ENCODE data around the gene TMEM131. TPM values are rescaled to one million over a fixed set of nuclear protein-coding genes. Genes with fewer than 3 reads are reported as not detected.

TMEM131 gene
- total RNA-seq, 4 donors from 2014 or later = 32.8 to 54.8 (median 41.2) TPM

DNA sequence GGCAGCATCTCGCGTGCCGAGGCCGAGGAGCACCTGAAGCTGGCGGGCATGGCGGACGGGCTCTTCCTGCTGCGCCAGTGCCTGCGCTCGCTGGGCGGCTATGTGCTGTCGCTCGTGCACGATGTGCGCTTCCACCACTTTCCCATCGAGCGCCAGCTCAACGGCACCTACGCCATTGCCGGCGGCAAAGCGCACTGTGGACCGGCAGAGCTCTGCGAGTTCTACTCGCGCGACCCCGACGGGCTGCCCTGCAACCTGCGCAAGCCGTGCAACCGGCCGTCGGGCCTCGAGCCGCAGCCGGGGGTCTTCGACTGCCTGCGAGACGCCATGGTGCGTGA is 271.7 kb downstream of the TMEM131 start:
- intact Hi-C loops (cut with DNase I; ENCODE audit: low total_unique reads) = no loop called here
- 48 to 63% methylated on average over 27 to 35 of the region's 41 CpGs for WGBS, 2 donors
- DNase-seq (ENCODE audit: low spot score in 2 of 2) = no peak
- no peak overlapping the region for H3K4me3 ChIP-seq (ENCODE audit: low read depth, poor library complexity, severe bottlenecking)
- no peak for TF ChIP-seq POLR2A (IDR thresholded peaks at IDR 0.05)
- TF ChIP-seq, protein P1, sequence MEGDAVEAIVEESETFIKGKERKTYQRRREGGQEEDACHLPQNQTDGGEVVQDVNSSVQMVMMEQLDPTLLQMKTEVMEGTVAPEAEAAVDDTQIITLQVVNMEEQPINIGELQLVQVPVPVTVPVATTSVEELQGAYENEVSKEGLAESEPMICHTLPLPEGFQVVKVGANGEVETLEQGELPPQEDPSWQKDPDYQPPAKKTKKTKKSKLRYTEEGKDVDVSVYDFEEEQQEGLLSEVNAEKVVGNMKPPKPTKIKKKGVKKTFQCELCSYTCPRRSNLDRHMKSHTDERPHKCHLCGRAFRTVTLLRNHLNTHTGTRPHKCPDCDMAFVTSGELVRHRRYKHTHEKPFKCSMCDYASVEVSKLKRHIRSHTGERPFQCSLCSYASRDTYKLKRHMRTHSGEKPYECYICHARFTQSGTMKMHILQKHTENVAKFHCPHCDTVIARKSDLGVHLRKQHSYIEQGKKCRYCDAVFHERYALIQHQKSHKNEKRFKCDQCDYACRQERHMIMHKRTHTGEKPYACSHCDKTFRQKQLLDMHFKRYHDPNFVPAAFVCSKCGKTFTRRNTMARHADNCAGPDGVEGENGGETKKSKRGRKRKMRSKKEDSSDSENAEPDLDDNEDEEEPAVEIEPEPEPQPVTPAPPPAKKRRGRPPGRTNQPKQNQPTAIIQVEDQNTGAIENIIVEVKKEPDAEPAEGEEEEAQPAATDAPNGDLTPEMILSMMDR (IDR thresholded peaks at IDR 0.05) = no peak

DNA sequence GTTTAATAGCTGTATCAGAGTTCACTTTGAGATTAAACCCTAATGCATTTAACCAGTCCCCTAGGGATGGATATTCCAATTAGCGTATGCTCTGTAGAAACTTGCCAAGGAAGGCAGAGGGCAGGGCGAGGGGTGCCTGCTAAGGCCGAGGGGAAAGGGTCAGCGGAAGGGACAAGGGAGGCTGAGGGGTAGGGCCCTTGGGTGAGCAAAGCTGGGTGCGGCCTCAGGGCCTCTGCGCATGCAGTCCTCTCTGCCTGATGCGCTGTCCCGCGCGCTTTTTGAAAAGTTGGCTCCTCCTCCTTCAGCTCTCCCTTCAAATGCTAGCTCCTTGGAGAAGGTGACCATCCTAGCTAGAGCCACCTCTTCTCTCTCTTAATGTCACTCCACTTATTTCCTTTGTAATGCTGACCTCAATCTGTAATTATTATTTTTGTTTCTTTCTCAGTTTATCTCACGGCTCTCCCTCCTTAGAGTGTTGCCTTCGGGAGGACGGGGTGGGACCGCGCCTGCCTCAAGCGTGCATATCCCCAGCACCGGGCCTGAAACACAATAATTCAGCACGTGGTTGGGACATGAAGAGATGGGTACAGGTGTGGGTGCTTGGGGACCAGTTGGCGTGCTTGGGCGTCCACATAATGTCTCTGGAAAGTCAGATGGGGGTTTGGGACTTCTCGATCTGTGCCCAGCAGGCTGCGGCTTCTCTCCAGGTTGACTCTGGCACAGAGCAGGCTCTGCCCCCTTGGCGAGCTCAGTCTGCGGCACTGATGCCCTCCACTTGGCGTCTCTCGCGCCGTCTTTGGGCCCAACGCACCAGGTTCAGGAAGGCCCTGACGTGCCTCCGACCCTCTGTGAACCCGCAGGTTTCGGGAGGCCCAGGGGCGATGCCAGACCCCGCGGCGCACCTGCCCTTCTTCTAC is 272.3 kb downstream of the TMEM131 start:
- WGBS, 2 donors = 73 to 91% methylated on average over 33 to 37 of the region's 37 CpGs
- no peak for DNase-seq (ENCODE audit: low spot score in 2 of 2)
- TF ChIP-seq, protein P1 (IDR thresholded peaks at IDR 0.05) = no peak
- TF ChIP-seq POLR2A (IDR thresholded peaks at IDR 0.05) = no peak
- intact Hi-C loops (cut with DNase I; ENCODE audit: low total_unique reads) = no loop called here
- H3K4me3 ChIP-seq (ENCODE audit: low read depth, poor library complexity, severe bottlenecking) = no peak overlapping the region

DNA sequence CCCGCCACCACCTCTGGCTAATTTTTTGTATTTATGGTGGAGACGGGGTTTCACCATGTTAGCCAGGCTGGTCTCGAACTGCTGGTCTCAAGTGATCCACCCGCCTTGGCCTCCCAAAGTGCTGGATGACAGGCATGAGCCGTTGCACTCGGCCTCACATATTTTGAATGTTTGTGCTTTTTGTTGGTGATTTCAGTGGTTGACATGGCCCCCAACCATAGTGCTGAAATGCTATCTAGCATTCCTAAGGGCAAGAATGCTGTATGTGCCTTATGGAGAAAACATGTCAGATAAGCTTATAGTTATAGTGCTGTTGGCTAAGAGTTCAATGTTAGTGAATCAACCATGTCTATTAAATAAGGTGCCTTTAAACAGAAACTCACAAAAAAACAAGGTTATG is 273.5 kb downstream of the TMEM131 start:
- H3K4me3 ChIP-seq (ENCODE audit: low read depth, poor library complexity, severe bottlenecking) = no peak overlapping the region
- TF ChIP-seq, protein P1 (IDR thresholded peaks at IDR 0.05) = no peak
- TF ChIP-seq POLR2A (IDR thresholded peaks at IDR 0.05) = no peak
- 95 to 97% methylated on average over 6 of the region's 6 CpGs for whole genome bisulfite sequencing, 2 donors
- intact Hi-C loops (cut with DNase I; ENCODE audit: low total_unique reads) = no loop called here
- no peak for DNase-seq (ENCODE audit: low spot score in 2 of 2)

DNA sequence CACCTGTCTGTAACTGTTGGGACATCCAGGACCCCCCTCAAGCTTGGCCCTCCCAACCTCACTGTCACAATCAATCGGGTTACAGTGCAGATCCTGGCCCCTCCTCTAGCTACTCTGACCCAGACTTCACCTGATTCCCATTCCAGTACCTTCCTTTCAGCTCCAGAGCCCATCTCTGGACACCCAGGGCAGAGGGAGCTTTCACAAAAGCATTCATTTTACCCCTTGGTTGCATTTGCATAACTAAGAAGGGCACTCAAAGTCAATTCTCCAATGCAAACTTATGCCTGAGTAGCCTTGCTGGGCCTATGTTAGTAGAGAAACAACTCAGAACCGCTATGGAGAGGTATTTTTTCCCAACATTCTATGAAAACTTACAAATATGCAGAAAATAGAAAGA is 275.0 kb downstream of the TMEM131 start:
- DNase-seq (ENCODE audit: low spot score in 2 of 2) = no peak
- no peak for TF ChIP-seq POLR2A (IDR thresholded peaks at IDR 0.05)
- TF ChIP-seq, protein P1 (IDR thresholded peaks at IDR 0.05) = no peak
- H3K4me3 ChIP-seq (ENCODE audit: low read depth, poor library complexity, severe bottlenecking) = no peak overlapping the region
- intact Hi-C loops (cut with DNase I; ENCODE audit: low total_unique reads) = no loop called here
- 82 to 85% methylated on average over 2 of the region's 2 CpGs for WGBS, 2 donors

DNA sequence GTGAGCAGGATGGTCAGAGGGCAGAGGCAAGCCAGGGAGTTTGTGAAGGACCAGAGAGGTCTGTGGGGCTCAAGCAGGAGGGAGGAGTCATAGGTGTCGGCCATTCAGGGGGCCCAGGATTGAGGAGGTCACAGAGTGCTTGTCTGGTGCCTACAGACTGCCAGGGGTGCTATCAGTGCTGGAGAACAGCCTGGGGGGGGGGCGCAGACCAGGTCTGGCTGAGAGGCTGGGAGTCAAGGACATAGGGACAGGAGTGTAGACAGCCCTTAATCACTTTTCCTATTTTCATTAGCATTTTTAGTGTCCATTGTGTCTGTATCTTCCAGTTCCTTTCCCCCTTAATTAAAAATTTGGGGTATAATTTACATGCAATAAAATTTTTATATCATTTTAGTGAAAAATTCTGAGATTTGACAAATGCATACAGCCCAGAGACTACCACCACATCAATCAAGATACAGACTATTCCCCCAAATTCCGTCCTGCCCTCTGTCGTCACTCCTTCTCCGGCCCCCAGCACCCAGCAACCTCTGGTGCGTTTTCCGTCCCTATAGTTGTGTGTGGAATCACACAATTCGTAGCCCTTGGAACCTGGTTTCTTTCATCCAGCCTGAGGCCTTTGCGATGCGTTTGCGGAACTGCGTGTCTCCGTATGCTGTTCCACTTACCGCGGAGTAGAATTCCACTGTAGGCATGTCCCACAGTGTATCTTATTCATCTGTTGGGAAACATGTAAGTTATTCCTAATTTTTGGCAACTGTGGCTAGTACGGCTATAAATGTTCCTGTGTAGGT is 276.2 kb downstream of the TMEM131 start:
- intact Hi-C loops (cut with DNase I; ENCODE audit: low total_unique reads) = no loop called here
- DNase-seq (ENCODE audit: low spot score in 2 of 2) = no peak
- TF ChIP-seq, protein P1 (IDR thresholded peaks at IDR 0.05) = no peak
- no peak for TF ChIP-seq POLR2A (IDR thresholded peaks at IDR 0.05)
- WGBS, 2 donors = 94 to 95% methylated on average over 16 of the region's 16 CpGs
- H3K4me3 ChIP-seq (ENCODE audit: low read depth, poor library complexity, severe bottlenecking) = no peak overlapping the region

Measured in lower leg skin (tissue), 4 donors.